NCI-H187 (cell line): ENCODE measurements around the gene IQCB1.
"Not testable (repeated sequence)": the region's sequence is repeated elsewhere in the genome, so short reads cannot be mapped to it uniquely, and the experiment has no call there.

Experiments
- DNase-seq, 2 experiments: peaks; one replicate each; lab custom pipeline; 2025; lab: John Stamatoyannopoulos, UW

IQCB1 gene

GRCh38 chr3:121809249-121809648 lies 25.6 kb downstream of the IQCB1 start:
- no peak for DNase-seq

DNA sequence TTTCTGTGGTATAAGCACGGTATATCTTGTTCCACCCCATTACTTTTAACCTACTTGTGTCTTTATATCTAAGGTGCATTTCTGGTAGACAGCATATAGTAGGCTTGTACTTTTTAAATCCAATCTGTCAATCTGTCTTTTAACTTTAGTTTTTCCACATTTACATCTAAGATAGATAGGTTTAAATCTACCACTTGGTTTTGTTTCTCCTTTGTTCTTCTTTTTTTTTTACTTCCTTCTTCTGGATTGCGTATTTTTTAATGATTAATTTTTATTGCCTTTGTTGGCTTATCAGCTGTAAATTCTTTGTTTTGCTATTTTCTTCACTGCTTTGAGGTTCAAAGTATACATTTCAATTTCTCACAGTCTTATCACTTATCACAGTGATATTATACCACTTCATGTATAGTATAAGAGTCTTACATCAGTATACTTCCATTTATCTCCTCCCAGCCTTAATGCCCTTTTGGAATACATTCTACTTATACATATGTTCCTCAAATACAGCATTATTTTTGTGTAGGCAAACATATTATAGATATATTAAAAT lies 31.0 kb downstream of the IQCB1 start:
- DNase-seq: no peak

- no peak for DNase-seq
Measured at GRCh38 chr3:121800906-121801305, 34.0 kb downstream of the IQCB1 start.

- no peak for DNase-seq
Measured at GRCh38 chr3:121796970-121797369, 37.9 kb downstream of the IQCB1 start.

DNA sequence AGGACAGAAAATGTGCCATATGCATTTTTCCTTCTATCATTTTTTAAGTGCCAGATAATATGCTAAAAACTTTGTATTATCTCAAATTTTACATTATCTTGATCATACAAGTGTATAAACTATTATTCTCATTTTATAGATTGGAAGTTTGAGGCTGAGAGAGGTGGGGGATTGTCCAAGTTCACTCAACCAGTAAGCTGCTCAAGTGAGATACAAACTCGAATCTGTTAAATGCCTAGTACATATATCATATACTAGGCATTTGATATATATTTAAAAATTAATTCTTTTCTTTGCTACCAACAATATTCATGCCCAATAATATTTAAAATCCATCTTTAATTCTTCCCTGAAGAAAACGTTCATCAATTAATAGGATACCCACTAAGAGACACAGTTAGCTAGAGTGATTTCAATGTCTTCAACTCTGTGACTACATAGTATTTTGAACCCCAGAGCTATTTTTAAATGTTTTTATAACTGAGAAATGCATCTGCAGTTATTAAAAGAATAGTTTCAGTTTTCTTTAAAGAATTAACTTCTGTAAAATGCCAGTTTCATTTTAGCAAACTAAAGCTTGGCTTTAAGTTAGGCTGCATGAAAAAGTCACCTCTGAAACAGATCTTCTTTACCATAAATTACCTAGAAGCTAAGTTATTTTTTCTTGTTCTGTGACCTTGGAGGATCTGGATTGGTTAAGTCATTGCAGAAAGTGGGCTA lies 40.4 kb downstream of the IQCB1 start:
- no peak for DNase-seq

GRCh38 chr3:121793078-121793477 lies 41.8 kb downstream of the IQCB1 start:
- no peak for DNase-seq

DNA sequence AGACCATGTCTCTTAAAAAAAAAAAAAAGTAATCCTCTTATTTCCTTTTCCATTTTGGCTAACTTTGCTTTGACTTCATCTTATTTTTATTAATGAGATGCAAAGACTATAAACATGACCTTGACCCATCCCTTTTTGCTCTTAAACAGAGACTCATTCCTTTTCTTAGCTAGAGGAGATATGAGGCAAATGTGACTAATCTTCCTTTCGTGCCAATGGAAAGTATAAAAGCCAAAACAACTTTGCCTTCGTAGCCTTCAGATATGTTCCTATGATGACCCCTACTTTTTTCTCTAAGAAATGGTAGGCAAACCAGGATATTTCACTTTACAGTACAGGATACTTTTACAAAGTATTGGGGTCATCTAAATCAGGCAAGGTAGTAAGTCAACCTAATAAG lies 48.4 kb downstream of the IQCB1 start:
- DNase-seq: no peak

- DNase-seq: not testable (repeated sequence)
Measured at GRCh38 chr3:121782784-121783183, 52.1 kb downstream of the IQCB1 start.

GRCh38 chr3:121781611-121782010 lies 53.2 kb downstream of the IQCB1 start:
- no peak for DNase-seq

DNA sequence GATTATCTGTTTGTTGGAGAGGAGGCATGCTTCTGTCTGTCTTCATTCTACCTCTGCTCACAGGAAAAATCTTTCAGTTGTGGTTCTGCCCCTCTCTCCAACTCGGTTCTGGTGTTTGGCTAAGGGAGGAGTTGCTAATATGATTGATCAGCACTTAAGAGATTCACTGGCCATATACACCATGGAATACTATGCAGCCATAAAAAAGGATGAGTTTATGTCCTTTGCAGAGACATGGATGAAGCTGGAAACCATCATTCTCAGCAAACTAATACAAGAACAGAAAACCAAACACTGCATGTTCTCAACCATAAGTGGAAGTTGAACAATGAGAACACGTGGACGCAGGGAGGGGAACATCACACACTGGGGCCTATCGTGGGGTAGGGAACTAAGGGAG lies 59.8 kb downstream of the IQCB1 start:
- not testable (repeated sequence) for DNase-seq

GRCh38 chr3:121769246-121769645 lies 65.6 kb downstream of the IQCB1 start:
- no peak for DNase-seq

DNA sequence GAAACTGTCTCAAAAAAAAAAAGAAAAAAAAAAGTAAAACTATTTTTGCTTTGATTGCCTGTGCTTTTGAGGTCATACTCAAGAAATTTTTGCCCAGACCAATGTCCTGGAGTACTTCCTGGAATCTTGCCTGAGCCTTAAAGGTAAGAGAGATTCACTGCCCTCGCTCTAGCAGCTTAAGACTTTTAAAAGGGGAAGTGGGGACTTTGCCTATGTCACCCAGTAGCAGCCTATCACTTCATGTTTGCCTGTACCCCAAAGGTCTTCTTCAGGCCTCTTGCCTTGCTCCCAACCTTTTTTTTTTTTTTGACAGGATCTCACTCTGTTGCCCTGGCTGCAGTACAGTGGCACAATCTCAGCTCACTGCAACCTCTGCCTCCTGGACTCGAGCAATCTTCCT lies 66.4 kb downstream of the IQCB1 start:
- DNase-seq: no peak

GRCh38 chr3:121759541-121760202 lies 75.2 kb downstream of the IQCB1 start:
- DNase-seq: no peak

DNA sequence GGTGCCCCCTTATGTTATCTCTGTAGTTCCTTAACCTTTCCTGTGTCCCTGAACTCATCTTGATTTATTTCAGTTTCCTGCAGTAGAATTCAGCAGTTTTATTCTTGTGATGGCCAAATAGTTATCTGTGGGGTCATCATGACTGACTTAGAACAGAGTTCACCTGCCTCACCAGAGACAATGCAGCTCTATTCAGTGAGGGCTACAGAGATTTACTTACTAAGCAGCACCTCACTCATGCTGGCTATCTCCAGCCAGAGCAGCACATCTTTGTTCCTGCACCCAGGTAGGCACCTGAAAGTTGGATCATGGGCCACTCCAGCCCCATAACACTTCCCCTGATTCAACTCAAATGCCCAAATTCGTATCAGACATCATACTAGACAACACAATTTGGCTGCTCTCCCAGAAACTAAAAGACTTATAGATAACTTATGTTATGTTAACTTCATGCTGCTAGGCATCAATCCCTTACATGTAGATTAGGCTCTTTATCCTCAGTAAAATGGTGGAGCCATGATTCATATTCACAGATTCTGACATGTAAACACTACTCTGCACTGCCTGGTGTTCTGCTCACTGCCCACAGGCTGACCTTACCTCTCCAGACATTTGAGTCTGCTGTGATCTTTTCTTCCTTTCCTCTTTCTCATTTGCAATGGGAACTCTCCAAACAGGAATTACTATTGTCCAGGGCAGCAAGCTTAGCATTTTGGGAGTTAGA lies 76.0 kb downstream of the IQCB1 start:
- DNase-seq: no peak

DNA sequence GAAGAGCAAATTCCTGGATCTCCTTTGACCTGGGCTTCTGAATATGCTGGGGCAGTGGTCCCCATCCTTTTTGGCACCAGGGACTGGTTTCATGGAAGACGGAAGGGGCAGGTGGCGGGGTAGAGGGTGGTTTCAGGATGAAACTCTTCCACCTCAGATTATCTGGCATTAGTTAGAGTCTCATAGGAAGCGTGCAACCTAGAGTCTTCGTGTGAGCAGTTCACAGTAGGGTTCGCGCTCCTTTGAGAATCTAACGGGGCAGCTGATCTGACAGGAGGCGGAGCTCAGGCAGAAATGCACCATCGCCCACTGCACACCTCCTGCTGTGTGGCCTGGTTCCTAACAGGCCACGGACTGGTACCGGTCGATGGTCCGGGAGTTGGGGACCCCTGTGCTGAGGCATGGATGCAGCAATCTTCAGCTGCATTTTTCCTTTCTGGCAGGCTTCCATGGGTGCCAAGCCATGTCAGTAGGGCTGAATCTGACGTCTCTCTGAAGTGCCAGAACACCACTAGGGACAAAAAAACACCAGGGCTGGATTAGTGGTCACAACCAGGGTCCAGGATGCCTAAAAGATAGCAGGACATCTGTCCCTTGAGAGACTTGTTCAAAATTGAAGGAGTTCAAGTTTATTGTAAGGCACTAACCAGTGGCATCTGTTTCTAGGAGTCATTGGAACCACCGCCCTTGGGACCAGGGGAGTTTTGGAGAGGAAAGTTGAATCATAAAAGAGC lies 76.9 kb downstream of the IQCB1 start:
- DNase-seq: no peak

DNA sequence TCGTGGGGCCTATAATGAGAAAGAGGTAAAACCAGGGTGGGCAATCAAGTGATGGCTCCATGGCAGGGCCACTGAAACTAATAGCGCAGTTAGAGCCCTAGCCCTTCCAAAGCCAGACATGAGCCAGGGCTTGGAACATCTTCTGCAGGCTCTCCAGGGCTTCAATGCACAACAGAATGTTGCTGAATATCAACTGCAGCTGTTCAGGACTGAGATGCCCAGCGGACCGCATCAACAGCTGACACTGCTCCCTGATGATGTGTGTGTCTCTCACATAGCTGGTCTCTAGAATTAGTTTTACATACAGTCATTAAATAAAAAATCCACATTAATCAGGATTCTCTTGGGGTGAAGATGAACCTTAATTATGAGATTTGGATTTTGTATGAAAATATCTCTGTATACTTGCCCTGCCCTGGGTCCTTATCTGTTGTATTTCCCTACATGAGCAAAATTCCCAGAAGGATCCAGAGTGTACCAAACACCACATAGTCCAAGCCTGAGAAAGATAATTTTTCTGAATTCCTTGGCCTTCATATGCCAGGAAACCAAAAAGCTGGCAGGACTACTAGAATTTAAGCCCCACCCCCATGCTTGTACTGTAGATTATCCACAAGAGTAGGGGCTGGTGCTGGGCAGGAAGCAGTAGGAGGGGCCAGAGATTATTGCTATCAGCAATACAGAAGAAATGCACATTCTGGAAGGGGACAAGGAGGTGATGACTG lies 77.6 kb downstream of the IQCB1 start:
- DNase-seq: no peak

DNA sequence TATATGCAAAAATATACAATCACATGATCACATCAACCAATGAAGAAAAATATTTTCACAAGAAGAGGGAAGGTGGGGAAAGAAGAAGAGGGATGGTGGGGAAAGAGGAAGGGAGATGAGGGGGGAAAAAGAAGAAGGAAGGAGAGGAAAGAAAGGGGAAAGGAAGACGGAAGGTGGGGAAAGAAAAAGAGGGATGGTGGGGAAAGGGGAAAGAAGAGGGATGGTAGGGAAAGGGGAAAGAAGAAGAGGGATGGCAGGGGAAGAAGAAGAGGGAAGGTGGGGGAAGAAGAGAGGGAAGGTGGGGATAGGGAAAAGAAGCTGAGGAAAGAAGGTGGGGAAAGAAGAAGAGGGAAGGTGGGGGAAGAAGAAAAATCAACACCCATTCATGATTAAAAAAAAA lies 82.1 kb downstream of the IQCB1 start:
- DNase-seq: no peak

GRCh38 chr3:121752261-121752660 lies 82.6 kb downstream of the IQCB1 start:
- DNase-seq: no peak

- no peak for DNase-seq
Measured at GRCh38 chr3:121750087-121750415, 84.8 kb downstream of the IQCB1 start.

GRCh38 chr3:121749276-121750086 lies 85.4 kb downstream of the IQCB1 start, which contains the start of gene GOLGB1:
Gene GOLGB1 (minus strand): TSS chr3:121749741. CDS start chr3:121730971, 18,770 bp downstream.
- DNase-seq: peak; percentile 88 to 89
